Mucosa of rectum (tissue), 2 donors: ENCODE measurements around the gene PTPA.

Source experiments
- H3K27ac ChIP-seq, 2 donors: one replicate each; pipeline ENCODE4 v1.7.0; 2013; ENCODE audit warnings: inconsistent platforms in 2 of 2, low read depth in 2 of 2, low read length in 2 of 2
- H3K27me3 ChIP-seq, 2 donors: one replicate each; pipeline ENCODE4 v1.7.0; 2013; ENCODE audit warnings: low read length in 2 of 2; ENCODE audit not compliant: control insufficient read depth in 2 of 2, insufficient read depth in 2 of 2
- H3K36me3 ChIP-seq, 2 donors: one replicate each; pipeline ENCODE4 v1.7.0; 2013; ENCODE audit warnings: low read length in 2 of 2; ENCODE audit not compliant: control insufficient read depth in 2 of 2, insufficient read depth in 2 of 2
- H3K4me1 ChIP-seq, 2 donors: one replicate each; pipeline ENCODE4 v1.7.0; 2013; ENCODE audit warnings: low read length in 2 of 2, mild to moderate bottlenecking in 1 of 2; ENCODE audit not compliant: control insufficient read depth in 2 of 2, insufficient read depth in 2 of 2
- H3K4me3 ChIP-seq, 2 donors: one replicate each; pipeline ENCODE4 v1.7.0; 2013; ENCODE audit warnings: low read length in 2 of 2
- H3K9ac ChIP-seq, 2 donors: one replicate each; pipeline ENCODE4 v1.7.0; 2013; ENCODE audit warnings: low read length in 2 of 2, low read depth in 1 of 2, mild to moderate bottlenecking in 1 of 2
- H3K9me3 ChIP-seq, 2 donors: one replicate each; pipeline ENCODE4 v1.7.0; 2013; ENCODE audit warnings: low read length in 2 of 2; ENCODE audit not compliant: control insufficient read depth in 2 of 2
- donor health status: healthy.
- donor health status: Normal muscosa, but diverticular disease.

PTPA gene

GRCh38 chr9:129166623-129167557 is 55.7 kb downstream of the PTPA start:
- Histone ChIP-seq H3K4me3 (peak overlapping the region; percentile 53 to 72), H3K9ac (peak overlapping the region; percentile 61 to 66), H3K27ac (peak overlapping the region; percentile 83), H3K4me1 (peaks cover 25 to 26% of the 10 kb centered on the region in 2 donors), H3K36me3 (no peaks in the 10 kb centered on the region), H3K27me3 (no peaks in the 10 kb centered on the region), H3K9me3 (no peaks in the 10 kb centered on the region)

- peaks cover 18 to 19% of the 10 kb centered on the region in 2 donors for H3K4me1 ChIP-seq
These were observed 59.0 kb downstream of the PTPA start for GRCh38 chr9:129170229-129170628.

GRCh38 chr9:129171993-129172751 is 61.0 kb downstream of the PTPA start:
- H3K9me3 ChIP-seq: no peaks in the 10 kb centered on the region
- no peak overlapping the region for H3K9ac ChIP-seq
- H3K4me3 ChIP-seq: no peak overlapping the region
- peaks cover 8 to 12% of the 10 kb centered on the region in 2 donors for H3K27me3 ChIP-seq
- no peak overlapping the region for H3K27ac ChIP-seq
- H3K4me1 ChIP-seq: peaks cover 15 to 19% of the 10 kb centered on the region in 2 donors
- no peaks in the 10 kb centered on the region for H3K36me3 ChIP-seq

More at GRCh38 chr9:129170229-129170628, 59.0 kb downstream of the PTPA start:
- Histone ChIP-seq H3K4me3 (no peak overlapping the region), H3K9me3 (no peaks in the 10 kb centered on the region), H3K27ac (no peak overlapping the region), H3K36me3 (no peaks in the 10 kb centered on the region), H3K27me3 (peaks cover 8 to 12% of the 10 kb centered on the region in 2 donors), H3K9ac (no peak overlapping the region)

GRCh38 chr9:129172816-129173215 is 61.6 kb downstream of the PTPA start:
- Histone ChIP-seq H3K36me3 (no peaks in the 10 kb centered on the region), H3K27ac (no peak overlapping the region), H3K9me3 (no peaks in the 10 kb centered on the region), H3K9ac (no peak overlapping the region), H3K4me3 (no peak overlapping the region), H3K27me3 (peaks cover 8 to 12% of the 10 kb centered on the region in 2 donors), H3K4me1 (peaks cover 11 to 16% of the 10 kb centered on the region in 2 donors)

GRCh38 chr9:129173296-129174101 is 62.3 kb downstream of the PTPA start:
- no peaks in the 10 kb centered on the region for H3K36me3 ChIP-seq
- H3K9ac ChIP-seq: peak overlapping the region in 1 of 2 donors; percentile 94
- H3K27ac ChIP-seq: peak overlapping the region; percentile 97
- H3K4me3 ChIP-seq: peak overlapping the region; percentile 68 to 85
- H3K4me1 ChIP-seq: peaks cover 8 to 14% of the 10 kb centered on the region in 2 donors
- no peaks in the 10 kb centered on the region for H3K9me3 ChIP-seq
- H3K27me3 ChIP-seq: peaks cover 8 to 12% of the 10 kb centered on the region in 2 donors

- Histone ChIP-seq H3K4me3 (peak overlapping the region; percentile 68 to 85), H3K9me3 (no peaks in the 10 kb centered on the region), H3K27ac (peak overlapping the region; percentile 97), H3K9ac (peak overlapping the region; percentile 94 to 95), H3K36me3 (no peaks in the 10 kb centered on the region), H3K27me3 (peaks cover 8 to 12% of the 10 kb centered on the region in 2 donors), H3K4me1 (peaks cover 14 to 21% of the 10 kb centered on the region in 2 donors)
These were observed 63.0 kb downstream of the PTPA start for GRCh38 chr9:129174102-129174723.

GRCh38 chr9:129174724-129175514 is 63.7 kb downstream of the PTPA start:
- Histone ChIP-seq H3K27ac (peak overlapping the region; percentile 97), H3K9ac (peak overlapping the region; percentile 94 to 95), H3K36me3 (no peaks in the 10 kb centered on the region), H3K4me3 (peak overlapping the region; percentile 68 to 85), H3K27me3 (peaks cover 8 to 12% of the 10 kb centered on the region in 2 donors), H3K4me1 (peaks cover 22 to 24% of the 10 kb centered on the region in 2 donors), H3K9me3 (no peaks in the 10 kb centered on the region)

GRCh38 chr9:129175515-129175824 is 64.3 kb downstream of the PTPA start:
- H3K27me3 ChIP-seq: peaks cover 8 to 12% of the 10 kb centered on the region in 2 donors
- H3K36me3 ChIP-seq: no peaks in the 10 kb centered on the region
- peak overlapping the region; percentile 94 to 95 for H3K9ac ChIP-seq
- peak overlapping the region; percentile 68 to 85 for H3K4me3 ChIP-seq
- H3K9me3 ChIP-seq: no peaks in the 10 kb centered on the region
- H3K27ac ChIP-seq: peak overlapping the region; percentile 97
- H3K4me1 ChIP-seq: peaks cover 22 to 24% of the 10 kb centered on the region in 2 donors
